Lung (tissue), 12 donors: ENCODE measurements around the gene PARPBP. TPM values are rescaled to one million over a fixed set of nuclear protein-coding genes. Genes with fewer than 3 reads are reported as not detected.

Experiments used
- ATAC-seq: fragments of 200-7000 bp; cut with Tn5 transposase; one replicate; pipeline ENCODE4 v1.9.1; 2020; ENCODE audit warnings: moderate number of reproducible peaks; ENCODE audit not compliant: insufficient read depth, low FRiP score
- DNase-seq, 3 donors: peaks; one replicate each; pipeline ENCODE4 v3.0.0-alpha.2; 2013 to 2017
- H3K27ac ChIP-seq, 2 donors: one replicate each; pipeline ENCODE4 v1.5.1; 2013; ENCODE audit warnings: mild to moderate bottlenecking in 2 of 2, moderate library complexity in 2 of 2, control low read depth in 1 of 2, inconsistent platforms in 1 of 2, low read depth in 1 of 2, low read length in 1 of 2
- H3K27me3 ChIP-seq, 3 donors: one replicate each; pipeline ENCODE4 v1.5.1; 2013; ENCODE audit warnings: low read length in 2 of 3; ENCODE audit not compliant: control insufficient read depth in 3 of 3, insufficient read depth in 3 of 3
- H3K36me3 ChIP-seq, 4 donors: one replicate each; pipeline ENCODE4 v1.5.1; 2013; ENCODE audit warnings: low read length in 4 of 4, mild to moderate bottlenecking in 1 of 4, moderate library complexity in 1 of 4; ENCODE audit not compliant: control insufficient read depth in 4 of 4, insufficient read depth in 4 of 4
- H3K4me1 ChIP-seq, 5 donors: one replicate each; pipeline ENCODE4 v1.5.1; 2013; ENCODE audit warnings: low read length in 5 of 5, mild to moderate bottlenecking in 2 of 5, moderate library complexity in 1 of 5; ENCODE audit not compliant: control insufficient read depth in 5 of 5, insufficient read depth in 5 of 5
- H3K4me3 ChIP-seq: one replicate; pipeline ENCODE4 v1.5.1; 2013; ENCODE audit warnings: mild to moderate bottlenecking, control low read depth, moderate library complexity
- H3K9ac ChIP-seq, 2 donors: one replicate each; pipeline ENCODE4 v1.5.1; 2013; ENCODE audit warnings: low read length in 2 of 2, control low read depth in 1 of 2; ENCODE audit not compliant: insufficient read depth in 1 of 2
- H3K9me3 ChIP-seq, 4 donors: one replicate each; pipeline ENCODE4 v1.5.1; 2013; ENCODE audit warnings: low read length in 3 of 4, mild to moderate bottlenecking in 1 of 4, moderate library complexity in 1 of 4; ENCODE audit not compliant: control insufficient read depth in 4 of 4, insufficient read depth in 3 of 4
- CTCF ChIP-seq: IDR thresholded peaks from 2 replicates; pipeline ENCODE4 v1.5.1; 2012; ENCODE audit warnings: mild to moderate bottlenecking; ENCODE audit errors: control extremely low read depth, extremely low read depth
- WGBS, 2 donors: extraction: QIAGEN DNeasy Blood & Tissue Kit; methylation state at CpG; one replicate each; pipeline ENCODE4 v1.1.7; 2013; 5-methylcytosine and 5-hydroxymethylcytosine counted together
- polyA plus RNA-seq, 2 donors: library from polyadenylated mRNA; stranded (reverse); fragments of 200-250 nt; gene quantifications; one replicate each; pipeline ENCODE4 v1.2.1, GENCODE V29; 2013
- total RNA-seq, 2 donors: library from RNA; depleted of rRNA in 1 of 2; stranded (reverse); fragments of >200 nt in 1 of 2; gene quantifications; one replicate each; pipeline ENCODE4 v1.2.1, GENCODE V29; 2014 to 2021
- donor health status: control.
- donor health status: control.
- donor health status: Bipolar disorder and iron deficiency.
- donor health status: healthy.
- donor health status: DM: yes; HTN: yes; CAD: no.

The PARPBP gene
- total and polyA plus RNA-seq, 4 donors: 1.2 to 6.1 (median 1.6) TPM

DNA sequence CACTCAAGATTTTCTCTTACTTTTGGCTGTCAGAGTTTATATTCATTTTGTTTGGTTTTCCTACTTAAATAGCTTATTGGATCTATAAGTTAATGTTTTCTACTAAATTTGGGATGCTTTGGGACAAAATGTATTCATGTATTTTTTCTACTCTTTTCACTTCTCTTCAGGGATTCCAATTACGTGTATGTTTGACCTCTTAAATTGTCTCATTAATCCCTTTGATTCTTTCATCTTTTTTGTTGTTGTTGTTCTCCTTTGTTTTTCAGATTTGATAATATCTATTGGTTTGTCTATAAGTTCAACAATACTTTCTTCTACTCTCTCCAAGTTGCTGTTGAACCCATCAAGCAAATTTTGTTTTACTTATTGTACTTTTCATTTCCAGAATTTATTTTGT, 43.4 kb downstream of the PARPBP start:
- ATAC-seq: no peak
- WGBS, 2 donors: 86 to 94% methylated on average over 1 of the region's 1 CpG
- no peak for TF ChIP-seq CTCF
- no peak overlapping the region for H3K9ac ChIP-seq
- H3K27ac ChIP-seq: no peak overlapping the region
- no peak for DNase-seq
- H3K4me1 ChIP-seq: no peaks in the 10 kb centered on the region
- H3K27me3 ChIP-seq: no peaks in the 10 kb centered on the region
- H3K4me3 ChIP-seq: no peak overlapping the region
- H3K9me3 ChIP-seq: no peaks in the 10 kb centered on the region
- no peaks in the 10 kb centered on the region for H3K36me3 ChIP-seq

GRCh38 chr12:102167821-102168604, 48.0 kb downstream of the PARPBP start:
- no peak overlapping the region for H3K9ac ChIP-seq
- H3K27ac ChIP-seq: no peak overlapping the region
- H3K27me3 ChIP-seq: no peaks in the 10 kb centered on the region
- peaks cover 0 to 9% (median 0%) of the 10 kb centered on the region in 5 donors for H3K4me1 ChIP-seq
- no peaks in the 10 kb centered on the region for H3K36me3 ChIP-seq
- no peak for ATAC-seq
- no peak overlapping the region for H3K4me3 ChIP-seq
- H3K9me3 ChIP-seq: no peaks in the 10 kb centered on the region
- DNase-seq: no peak
- no peak for TF ChIP-seq CTCF

DNA sequence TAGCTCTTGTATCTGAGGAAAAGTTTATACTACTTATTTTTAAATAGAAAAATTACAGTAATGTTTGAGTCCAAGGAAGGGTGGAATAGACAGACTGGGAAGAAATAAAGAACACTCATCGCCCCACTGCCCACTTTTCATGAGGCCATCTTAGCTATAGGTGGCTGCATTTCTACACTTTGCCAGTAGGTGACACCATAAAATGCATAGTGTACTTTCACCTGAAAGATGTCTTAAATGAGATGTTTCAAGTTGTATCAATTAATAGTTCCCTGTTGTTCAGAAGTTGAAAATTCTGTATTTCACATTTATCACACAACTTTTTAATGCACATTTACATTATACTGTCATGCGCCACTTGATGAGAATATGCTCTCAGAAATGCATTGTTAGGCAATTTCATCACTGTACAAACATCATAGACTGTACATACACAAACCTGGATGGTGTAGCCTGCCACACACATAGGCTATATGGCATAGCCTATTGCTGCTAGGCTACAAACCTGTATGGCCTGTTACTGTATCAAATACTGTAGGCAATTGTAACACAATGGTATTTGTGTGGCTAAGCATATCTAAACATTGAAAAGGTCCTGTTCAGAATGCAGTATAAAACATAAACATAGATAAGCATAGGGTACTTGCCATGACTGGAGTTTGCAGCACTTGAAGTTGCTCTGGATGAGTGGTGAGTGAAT, 50.1 kb downstream of the PARPBP start:
- TF ChIP-seq CTCF: peak; percentile 48
- Histone ChIP-seq H3K4me3 (no peak overlapping the region), H3K9ac (no peak overlapping the region), H3K36me3 (no peaks in the 10 kb centered on the region), H3K9me3 (no peaks in the 10 kb centered on the region), H3K4me1 (peaks cover 0 to 10% (median 0%) of the 10 kb centered on the region in 5 donors), H3K27ac (no peak overlapping the region), H3K27me3 (no peaks in the 10 kb centered on the region)
- ATAC-seq: no peak
- 93 to 94% methylated on average over 2 of the region's 2 CpGs for WGBS, 2 donors
- DNase-seq: peak in 2 of 3 donors; percentile 55
